Activated T-helper 2 cell treated with anti-CD3 and anti-CD28 coated beads, Interferon-gamma antibody, Interleukin-2, Interleukin-4, amounts not matched to agents 10 μg/mL and 5 μg/mL and 100 μg/mL, durations not matched to agents 14 hours and 24 hours and 36 hours (primary cell): Measurements from ENCODE around the gene MYO5A. TPM values are rescaled to one million over a fixed set of nuclear protein-coding genes. Genes with fewer than 3 reads are reported as not detected.
"Not testable (repeated sequence)": the region's sequence is repeated elsewhere in the genome, so short reads cannot be mapped to it uniquely, and the experiment has no call there.

Experiments
- DNase-seq: peaks from one replicate; pipeline ENCODE4 v3.0.0; 2021; ENCODE audit warnings: low spot score
- H3K27ac Mint-ChIP-seq: one replicate; pipeline ENCODE4 v1.8.0; 2021; ENCODE audit warnings: mixed read lengths
- H3K27me3 Mint-ChIP-seq: one replicate; pipeline ENCODE4 v1.8.0; 2021; ENCODE audit warnings: low read depth, mixed read lengths
- H3K36me3 Mint-ChIP-seq: one replicate; pipeline ENCODE4 v1.8.0; 2021; ENCODE audit warnings: low read depth, mixed read lengths
- H3K4me1 Mint-ChIP-seq: one replicate; pipeline ENCODE4 v1.8.0; 2021; ENCODE audit warnings: low read depth, mixed read lengths
- H3K4me3 Mint-ChIP-seq: one replicate; pipeline ENCODE4 v1.8.0; 2021; ENCODE audit warnings: low read depth, mild to moderate bottlenecking, moderate library complexity, mixed read lengths
- H3K9me3 Mint-ChIP-seq: one replicate; pipeline ENCODE4 v1.8.0; 2021; ENCODE audit warnings: mixed read lengths
- intact Hi-C: fragments of 100-400 bp; cut with micrococcal nuclease; formaldehyde crosslinking; loops from one replicate; pipeline ENCODE4 v1.15.1; 2023
- total RNA-seq: library from RNA; stranded (reverse); gene quantifications from 2 replicates; pipeline ENCODE4 v1.2.3, GENCODE V29; 2022

MYO5A gene
- 22.8 and 23.6 TPM in 2 replicates for total RNA-seq

GRCh38 chr15:52528564-52529340 lies at the start of gene MYO5A:
Gene MYO5A (minus strand): TSS chr15:52528880. CDS start chr15:52528806, 74 bp downstream.
- intact Hi-C loops: loop anchor here (1.0 to 2.0 kb wide), 6 partner anchors 30 to 266 kb away; partner anchors contain the start of gene ARPP19
- DNase-seq: peak; percentile 78
- Mint-ChIP-seq H3K27ac (peak within 1 kb of the TSS; percentile 72), H3K4me3 (peak within 1 kb of the TSS; percentile 92), H3K27me3 (peaks cover 18% of the 10 kb centered on the region), H3K4me1 (peaks cover 29% of the 10 kb centered on the region), H3K36me3 (no peaks in the 10 kb centered on the region), H3K9me3 (no peaks in the 10 kb centered on the region)

- Mint-ChIP-seq H3K4me1 (no peaks in the 10 kb centered on the region), H3K27me3 (no peaks in the 10 kb centered on the region), H3K27ac (no peak overlapping the region), H3K36me3 (no peaks in the 10 kb centered on the region), H3K9me3 (peaks cover 3% of the 10 kb centered on the region), H3K4me3 (no peak overlapping the region)
- DNase-seq: no peak
- intact Hi-C loops: no loop called here
Measured at GRCh38 chr15:52576692-52577091, 48.0 kb upstream of the MYO5A start.

DNA sequence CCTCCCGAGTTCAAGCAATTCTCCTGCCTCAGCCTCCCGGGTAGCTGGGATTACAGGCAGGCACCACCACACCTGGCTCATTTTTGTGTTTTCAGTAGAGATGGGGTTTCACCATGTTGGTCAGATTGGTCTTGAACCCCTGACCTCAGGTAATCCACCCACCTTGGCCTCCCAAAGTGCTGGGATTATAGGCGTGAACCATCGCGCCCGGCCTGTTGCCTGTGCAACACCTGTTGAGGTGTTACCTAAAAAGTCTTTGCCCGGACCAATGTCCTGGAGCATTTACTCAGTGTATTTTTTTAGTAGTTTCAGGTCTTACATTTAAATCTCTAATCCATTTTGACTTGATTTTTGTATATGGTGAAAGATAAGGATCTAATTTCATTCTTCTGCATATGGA lies 46.9 kb upstream of the MYO5A start:
- H3K27ac Mint-ChIP-seq, H3K36me3 Mint-ChIP-seq, H3K27me3 Mint-ChIP-seq, DNase-seq, H3K9me3 Mint-ChIP-seq, H3K4me1 Mint-ChIP-seq, intact Hi-C loops, H3K4me3 Mint-ChIP-seq: not testable (repeated sequence)

GRCh38 chr15:52575072-52575471 lies 46.4 kb upstream of the MYO5A start:
- Mint-ChIP-seq H3K4me3 (no peak overlapping the region), H3K9me3 (peaks cover 3% of the 10 kb centered on the region), H3K4me1 (no peaks in the 10 kb centered on the region), H3K27ac (no peak overlapping the region), H3K27me3 (no peaks in the 10 kb centered on the region), H3K36me3 (no peaks in the 10 kb centered on the region)
- intact Hi-C loops: no loop called here
- no peak for DNase-seq

- H3K36me3 Mint-ChIP-seq, H3K4me3 Mint-ChIP-seq, H3K27ac Mint-ChIP-seq, DNase-seq, H3K27me3 Mint-ChIP-seq, intact Hi-C loops, H3K9me3 Mint-ChIP-seq, H3K4me1 Mint-ChIP-seq: not testable (repeated sequence)
Measured at GRCh38 chr15:52574623-52575022, 45.9 kb upstream of the MYO5A start.

- Mint-ChIP-seq H3K27me3 (no peaks in the 10 kb centered on the region), H3K4me1 (peaks cover 29% of the 10 kb centered on the region), H3K9me3 (no peaks in the 10 kb centered on the region), H3K36me3 (peaks cover 24% of the 10 kb centered on the region), H3K27ac (peak within 1 kb of the TSS; percentile 99), H3K4me3 (peak within 1 kb of the TSS; percentile 96)
- intact Hi-C loops: loop anchor here (1.0 to 5.0 kb wide), 5 partner anchors 10 to 306 kb away; partner anchors contain the start of gene ATOSA
- peak; percentile 80 for DNase-seq
Measured at GRCh38 chr15:52568601-52569585, 40.2 kb upstream of the MYO5A start, which contains the start of gene ARPP19. Gene ARPP19 (minus strand): TSS chr15:52569030. CDS start chr15:52568892, 138 bp downstream.

DNA sequence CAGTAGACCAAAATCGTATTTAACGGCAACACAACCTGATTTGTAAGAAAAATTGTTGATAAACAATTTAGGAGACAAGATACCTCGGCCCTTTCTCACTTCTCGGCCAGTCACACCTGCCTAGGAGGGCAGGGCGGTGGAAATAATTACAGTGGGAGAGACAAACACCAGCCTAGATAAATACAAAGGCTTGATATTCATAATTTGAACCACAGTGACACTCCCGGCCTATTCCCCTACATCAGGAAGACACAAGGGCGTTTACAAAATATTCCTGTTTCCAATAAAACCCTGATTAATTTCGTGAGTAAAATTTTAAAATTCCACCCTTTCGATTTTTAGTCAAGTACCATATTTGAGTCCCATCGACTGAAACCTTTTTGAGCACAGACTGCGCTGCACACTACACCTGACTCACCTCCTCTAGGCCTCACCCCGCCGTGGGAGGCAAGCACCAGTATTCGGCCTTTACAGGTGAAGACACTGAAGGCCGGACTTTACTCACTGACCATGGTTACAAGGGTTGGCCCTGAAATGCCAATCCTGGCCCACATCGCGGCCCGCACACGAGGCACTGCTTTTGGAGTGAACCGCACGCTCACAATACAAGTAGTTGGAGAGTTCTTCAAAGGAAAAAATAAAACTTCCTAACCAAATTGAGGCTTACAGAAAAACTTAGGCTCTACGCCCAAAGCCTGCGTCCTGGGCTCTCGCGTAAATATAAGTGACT lies 39.4 kb upstream of the MYO5A start:
- intact Hi-C loops: loop anchor here (2.0 to 5.0 kb wide), 2 partner anchors 169 to 305 kb away; no protein-coding TSS in a partner anchor
- Mint-ChIP-seq H3K4me3 (peak overlapping the region; percentile 96), H3K27ac (peak overlapping the region; percentile 97), H3K9me3 (no peaks in the 10 kb centered on the region), H3K36me3 (peaks cover 30% of the 10 kb centered on the region), H3K27me3 (no peaks in the 10 kb centered on the region), H3K4me1 (peaks cover 30% of the 10 kb centered on the region)
- no peak for DNase-seq

- Mint-ChIP-seq H3K9me3 (no peaks in the 10 kb centered on the region), H3K27ac (peak overlapping the region; percentile 42)
Measured at GRCh38 chr15:52566889-52567288, 38.2 kb upstream of the MYO5A start.

GRCh38 chr15:52565417-52566358 lies 37.0 kb upstream of the MYO5A start:
- peaks cover 43% of the 10 kb centered on the region for H3K4me1 Mint-ChIP-seq

More at GRCh38 chr15:52566889-52567288, 38.2 kb upstream of the MYO5A start:
- H3K27me3 Mint-ChIP-seq: no peaks in the 10 kb centered on the region
- DNase-seq: no peak
- H3K36me3 Mint-ChIP-seq: peaks cover 34% of the 10 kb centered on the region
- peaks cover 34% of the 10 kb centered on the region for H3K4me1 Mint-ChIP-seq
- peak overlapping the region; percentile 96 for H3K4me3 Mint-ChIP-seq
- intact Hi-C loops: loop anchor here (5.0 kb wide), 1 partner anchor 170 kb away; no protein-coding TSS in a partner anchor

GRCh38 chr15:52563501-52564060 lies 34.9 kb upstream of the MYO5A start:
- DNase-seq: no peak
- intact Hi-C loops: no loop called here
- H3K27me3 Mint-ChIP-seq: no peaks in the 10 kb centered on the region
- no peaks in the 10 kb centered on the region for H3K9me3 Mint-ChIP-seq
- no peak overlapping the region for H3K4me3 Mint-ChIP-seq
- peaks cover 51% of the 10 kb centered on the region for H3K36me3 Mint-ChIP-seq
- peaks cover 57% of the 10 kb centered on the region for H3K4me1 Mint-ChIP-seq
- no peak overlapping the region for H3K27ac Mint-ChIP-seq

More at GRCh38 chr15:52565417-52566358, 37.0 kb upstream of the MYO5A start:
- peak overlapping the region; percentile 82 for H3K27ac Mint-ChIP-seq
- H3K27me3 Mint-ChIP-seq, DNase-seq, H3K9me3 Mint-ChIP-seq: not testable (repeated sequence)
- H3K36me3 Mint-ChIP-seq: peaks cover 34% of the 10 kb centered on the region
- peak overlapping the region; percentile 33 for H3K4me3 Mint-ChIP-seq
- intact Hi-C loops: loop anchor here (5.0 kb wide), 1 partner anchor 172 kb away; no protein-coding TSS in a partner anchor

GRCh38 chr15:52559575-52559974 lies 30.9 kb upstream of the MYO5A start:
- no peak for DNase-seq
- H3K27me3 Mint-ChIP-seq: no peaks in the 10 kb centered on the region
- peak overlapping the region; percentile 13 for H3K4me3 Mint-ChIP-seq

More at GRCh38 chr15:52559575-52559974, 30.9 kb upstream of the MYO5A start:
- H3K27ac Mint-ChIP-seq: peak overlapping the region; percentile 96
- peaks cover 58% of the 10 kb centered on the region for H3K4me1 Mint-ChIP-seq
- no peaks in the 10 kb centered on the region for H3K9me3 Mint-ChIP-seq
- peaks cover 53% of the 10 kb centered on the region for H3K36me3 Mint-ChIP-seq
- intact Hi-C loops: loop anchor here (1.0 to 5.0 kb wide), 9 partner anchors 10 to 552 kb away; partner anchors contain the start of genes ARPP19 and ATOSA
